ENCODE data around the gene PCDHGB1. TPM values are rescaled to one million over a fixed set of nuclear protein-coding genes. Genes with fewer than 3 reads are reported as not detected.

Gene PCDHGB1
- total and polyA plus RNA-seq, 2 donors (not counting 3 experiments of a cell fraction or from before 2014, with no cell fraction given): 0.39 to 0.62 TPM

DNA sequence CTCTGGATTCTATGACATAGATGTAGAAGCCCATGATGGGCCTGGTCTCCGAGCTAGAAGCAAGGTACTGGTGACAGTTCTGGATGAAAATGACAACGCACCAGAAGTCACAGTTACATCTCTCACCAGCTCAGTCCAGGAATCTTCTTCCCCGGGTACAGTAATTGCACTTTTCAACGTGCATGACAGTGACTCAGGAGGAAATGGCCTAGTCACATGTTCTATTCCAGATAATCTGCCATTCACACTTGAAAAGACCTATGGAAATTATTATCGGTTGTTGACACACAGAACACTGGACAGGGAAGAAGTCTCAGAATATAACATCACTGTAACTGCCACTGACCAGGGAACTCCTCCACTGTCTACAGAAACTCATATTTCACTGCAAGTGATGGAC, 6.2 kb downstream of the PCDHGB1 start:
- Histone ChIP-seq H3K4me1 (ENCODE audit: control insufficient read depth, extremely low read depth, insufficient read depth, low read length) (no peaks in the 10 kb centered on the region), H3K27me3 (ENCODE audit: control insufficient read depth in 2 of 2, insufficient read depth in 2 of 2, low read length in 2 of 2) (peaks cover 28 to 58% of the 10 kb centered on the region in 2 experiments), H2AFZ (ENCODE audit: low read depth, low read length) (no peak overlapping the region), H3K4me3 (replicated peaks in 1 of 3; ENCODE audit: insufficient read depth in 1 of 3, low read depth in 1 of 3, low read length in 3 of 3) (no peak overlapping the region), H3K4me2 (ENCODE audit: insufficient read depth, low read length) (no peak overlapping the region), H3K9ac (replicated peaks; ENCODE audit: extremely low read depth, insufficient read depth, low read length) (no peak overlapping the region), H3K9me3 (replicated peaks; ENCODE audit: control insufficient read depth, insufficient read depth, low read length) (no peaks in the 10 kb centered on the region), H3K27ac (ENCODE audit: insufficient read depth, low read depth, low read length) (no peak overlapping the region), H4K20me1 (replicated peaks; ENCODE audit: control insufficient read depth, extremely low read depth, insufficient read depth, low read length) (no peaks in the 10 kb centered on the region), H3K79me2 (ENCODE audit: control insufficient read depth, insufficient read depth, low read length) (no peaks in the 10 kb centered on the region), H3K36me3 (ENCODE audit: control insufficient read depth in 2 of 2, extremely low read depth in 1 of 2, insufficient read depth in 2 of 2, low read length in 2 of 2) (no peaks in the 10 kb centered on the region), H3K9me1 (replicated peaks; ENCODE audit: control insufficient read depth, extremely low read depth, insufficient read depth, low read length) (no peaks in the 10 kb centered on the region)
- FAIRE-seq (no peak), DNase-seq (ENCODE audit: low read depth, low spot score) (no peak)
- no TSS peak for BruUV-seq (replicated peaks)
- POLR2A ChIA-PET: no interaction called here
- intact Hi-C loops (cut with micrococcal nuclease) (no loop called here), dilution Hi-C loops (cut with MboI; ENCODE audit: extremely low pct_ligation_motif_present, low sequenced_read_pairs) (no loop called here)
- TF ChIP-seq, protein P1, sequence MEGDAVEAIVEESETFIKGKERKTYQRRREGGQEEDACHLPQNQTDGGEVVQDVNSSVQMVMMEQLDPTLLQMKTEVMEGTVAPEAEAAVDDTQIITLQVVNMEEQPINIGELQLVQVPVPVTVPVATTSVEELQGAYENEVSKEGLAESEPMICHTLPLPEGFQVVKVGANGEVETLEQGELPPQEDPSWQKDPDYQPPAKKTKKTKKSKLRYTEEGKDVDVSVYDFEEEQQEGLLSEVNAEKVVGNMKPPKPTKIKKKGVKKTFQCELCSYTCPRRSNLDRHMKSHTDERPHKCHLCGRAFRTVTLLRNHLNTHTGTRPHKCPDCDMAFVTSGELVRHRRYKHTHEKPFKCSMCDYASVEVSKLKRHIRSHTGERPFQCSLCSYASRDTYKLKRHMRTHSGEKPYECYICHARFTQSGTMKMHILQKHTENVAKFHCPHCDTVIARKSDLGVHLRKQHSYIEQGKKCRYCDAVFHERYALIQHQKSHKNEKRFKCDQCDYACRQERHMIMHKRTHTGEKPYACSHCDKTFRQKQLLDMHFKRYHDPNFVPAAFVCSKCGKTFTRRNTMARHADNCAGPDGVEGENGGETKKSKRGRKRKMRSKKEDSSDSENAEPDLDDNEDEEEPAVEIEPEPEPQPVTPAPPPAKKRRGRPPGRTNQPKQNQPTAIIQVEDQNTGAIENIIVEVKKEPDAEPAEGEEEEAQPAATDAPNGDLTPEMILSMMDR (IDR thresholded peaks at IDR 0.05; ENCODE audit: extremely low read depth in 1 of 2, insufficient read depth in 1 of 2, low read depth in 1 of 2, low read length in 2 of 2): no peak
- no peak for TF ChIP-seq JUN (IDR thresholded peaks at IDR 0.05; ENCODE audit: borderline replicate concordance, insufficient read depth, insufficient read length, low read depth)
- TF ChIP-seq POLR2A (IDR thresholded peaks at IDR 0.05; ENCODE audit: low read depth, low read length): no peak
- CTCF ChIA-PET: interaction anchor here (0.9 to 3.0 kb wide), 12 partner anchors 8 to 207 kb away, joined by 3 to 25 read pairs (median 6); partner anchors contain the start of genes PCDHGA11, PCDHGA12, PCDHGA2 and PCDHGA3

DNA sequence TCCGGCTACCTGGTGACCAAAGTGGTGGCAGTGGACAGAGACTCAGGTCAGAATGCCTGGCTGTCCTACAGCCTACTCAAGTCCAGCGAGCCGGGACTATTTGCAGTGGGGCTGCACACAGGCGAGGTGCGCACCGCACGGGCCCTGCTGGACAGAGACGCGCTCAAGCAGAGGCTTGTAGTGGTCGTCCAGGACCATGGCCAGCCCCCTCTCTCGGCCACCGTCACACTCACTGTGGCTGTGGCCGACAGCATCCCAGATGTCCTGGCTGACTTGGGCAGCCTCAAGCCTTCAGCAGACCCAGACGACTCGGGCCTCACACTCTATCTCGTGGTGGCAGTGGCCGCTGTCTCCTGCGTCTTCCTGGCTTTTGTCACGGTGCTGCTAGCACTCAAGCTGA, 7.1 kb downstream of the PCDHGB1 start:
- CTCF ChIA-PET: interaction anchor here (2.5 kb wide), 1 partner anchor 34 kb away, joined by 6 read pairs; no protein-coding TSS in a partner anchor
- no TSS peak for BruUV-seq (replicated peaks)
- no peaks in the 10 kb centered on the region for H3K9me3 ChIP-seq (replicated peaks; ENCODE audit: control insufficient read depth, insufficient read depth, low read length)

More for the DNA sequence above, 7.1 kb downstream of the PCDHGB1 start:
- DNase-seq (ENCODE audit: low read depth, low spot score) (no peak), FAIRE-seq (no peak)
- TF ChIP-seq, protein P1 (IDR thresholded peaks at IDR 0.05; ENCODE audit: extremely low read depth in 1 of 2, insufficient read depth in 1 of 2, low read depth in 1 of 2, low read length in 2 of 2): no peak
- TF ChIP-seq JUN (IDR thresholded peaks at IDR 0.05; ENCODE audit: borderline replicate concordance, insufficient read depth, insufficient read length, low read depth): no peak
- no peak for TF ChIP-seq POLR2AphosphoS5 (IDR thresholded peaks at IDR 0.05; ENCODE audit: insufficient read depth, low read depth, low read length)
- TF ChIP-seq, protein P2, sequence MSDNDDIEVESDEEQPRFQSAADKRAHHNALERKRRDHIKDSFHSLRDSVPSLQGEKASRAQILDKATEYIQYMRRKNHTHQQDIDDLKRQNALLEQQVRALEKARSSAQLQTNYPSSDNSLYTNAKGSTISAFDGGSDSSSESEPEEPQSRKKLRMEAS (IDR thresholded peaks at IDR 0.05; ENCODE audit: insufficient read depth, insufficient read length): no peak
- TF ChIP-seq MYC (IDR thresholded peaks at IDR 0.05; ENCODE audit: low read depth, low read length): no peak
- TF ChIP-seq POLR2A (IDR thresholded peaks at IDR 0.05; ENCODE audit: low read depth, low read length): no peak
- H3K27me3 ChIP-seq (ENCODE audit: control insufficient read depth in 2 of 2, insufficient read depth in 2 of 2, low read length in 2 of 2): peaks cover 29 to 57% of the 10 kb centered on the region in 2 experiments
- no peak overlapping the region for H2AFZ ChIP-seq (ENCODE audit: low read depth, low read length)
- H3K4me3 ChIP-seq (replicated peaks in 1 of 3; ENCODE audit: insufficient read depth in 1 of 3, low read depth in 1 of 3, low read length in 3 of 3): no peak overlapping the region
- H3K4me2 ChIP-seq (ENCODE audit: insufficient read depth, low read length): no peak overlapping the region
- no peak overlapping the region for H3K27ac ChIP-seq (ENCODE audit: insufficient read depth, low read depth, low read length)
- dilution Hi-C loops (cut with MboI; ENCODE audit: extremely low pct_ligation_motif_present, low sequenced_read_pairs): no loop called here
- H3K36me3 ChIP-seq (ENCODE audit: control insufficient read depth in 2 of 2, extremely low read depth in 1 of 2, insufficient read depth in 2 of 2, low read length in 2 of 2): no peaks in the 10 kb centered on the region
- intact Hi-C loops (cut with micrococcal nuclease): no loop called here
- POLR2A ChIA-PET: no interaction called here
- H3K9ac ChIP-seq (replicated peaks; ENCODE audit: extremely low read depth, insufficient read depth, low read length): no peak overlapping the region
- no peaks in the 10 kb centered on the region for H3K79me2 ChIP-seq (ENCODE audit: control insufficient read depth, insufficient read depth, low read length)
- no peaks in the 10 kb centered on the region for H3K9me1 ChIP-seq (replicated peaks; ENCODE audit: control insufficient read depth, extremely low read depth, insufficient read depth, low read length)
- H4K20me1 ChIP-seq (replicated peaks; ENCODE audit: control insufficient read depth, extremely low read depth, insufficient read depth, low read length): no peaks in the 10 kb centered on the region
- H3K4me1 ChIP-seq (ENCODE audit: control insufficient read depth, extremely low read depth, insufficient read depth, low read length): no peaks in the 10 kb centered on the region

Measured in endothelial cell of umbilical vein (primary cell).